GM13976 (cell line): ENCODE measurements around the gene SCD5.

ENCODE experiments used
- DNase-seq: peaks from one replicate; pipeline ENCODE4 v3.0.0; 2012; ENCODE audit warnings: low spot score
- in situ Hi-C: fragments of 300-500 bp; cut with MboI; formaldehyde crosslinking; loops from one replicate; pipeline ENCODE4 v1.12.0; 2022; ENCODE audit warnings: low sequenced_read_pairs, mixed read lengths, inconsistent platforms; ENCODE audit not compliant: unreplicated experiment
- TF ChIP-seq, protein P1 (sequence below): IDR thresholded peaks from 2 replicates; pipeline ENCODE4 v1.5.1; 2012; ENCODE audit warnings: borderline replicate concordance, mild to moderate bottlenecking; ENCODE audit not compliant: insufficient read depth; ENCODE audit errors: extremely low read depth, missing control alignments, control extremely low read depth

Gene SCD5

DNA sequence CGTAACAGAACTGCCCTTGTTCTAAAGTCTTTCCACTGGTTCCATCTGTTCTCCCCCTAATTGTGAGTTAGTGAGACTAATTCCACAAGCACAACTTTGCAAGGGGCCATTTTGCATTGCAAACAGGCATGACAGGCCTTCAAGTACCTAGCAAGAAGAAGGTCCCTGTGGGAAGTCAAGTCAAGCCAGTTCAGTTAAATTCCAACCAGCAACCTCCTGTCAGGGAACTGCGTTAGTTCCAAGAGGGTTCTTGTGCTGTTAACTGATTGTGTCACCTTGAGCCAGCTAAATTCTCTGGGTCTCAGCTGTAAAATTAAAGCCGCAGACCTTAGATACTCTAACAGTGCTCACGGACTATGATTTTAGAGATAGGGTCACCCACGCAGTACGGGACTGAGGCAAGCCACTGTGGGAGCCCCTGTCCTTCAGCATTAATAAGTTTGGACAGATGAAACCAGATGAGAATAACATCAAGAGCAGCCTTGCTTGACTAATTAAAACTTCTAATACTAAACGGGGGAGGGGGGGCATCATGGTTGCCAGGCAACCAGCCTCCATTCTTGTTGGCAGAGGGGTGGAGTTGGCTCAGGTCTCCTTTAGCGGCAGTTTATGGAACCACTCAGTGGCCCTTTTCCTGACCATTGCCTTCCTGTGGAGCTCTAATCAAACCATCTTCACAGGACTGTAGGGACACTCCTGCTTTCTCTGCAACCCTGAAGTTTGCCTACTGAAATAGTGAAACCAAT, 212.7 kb downstream of the SCD5 start:
- DNase-seq = no peak
- TF ChIP-seq, protein P1, sequence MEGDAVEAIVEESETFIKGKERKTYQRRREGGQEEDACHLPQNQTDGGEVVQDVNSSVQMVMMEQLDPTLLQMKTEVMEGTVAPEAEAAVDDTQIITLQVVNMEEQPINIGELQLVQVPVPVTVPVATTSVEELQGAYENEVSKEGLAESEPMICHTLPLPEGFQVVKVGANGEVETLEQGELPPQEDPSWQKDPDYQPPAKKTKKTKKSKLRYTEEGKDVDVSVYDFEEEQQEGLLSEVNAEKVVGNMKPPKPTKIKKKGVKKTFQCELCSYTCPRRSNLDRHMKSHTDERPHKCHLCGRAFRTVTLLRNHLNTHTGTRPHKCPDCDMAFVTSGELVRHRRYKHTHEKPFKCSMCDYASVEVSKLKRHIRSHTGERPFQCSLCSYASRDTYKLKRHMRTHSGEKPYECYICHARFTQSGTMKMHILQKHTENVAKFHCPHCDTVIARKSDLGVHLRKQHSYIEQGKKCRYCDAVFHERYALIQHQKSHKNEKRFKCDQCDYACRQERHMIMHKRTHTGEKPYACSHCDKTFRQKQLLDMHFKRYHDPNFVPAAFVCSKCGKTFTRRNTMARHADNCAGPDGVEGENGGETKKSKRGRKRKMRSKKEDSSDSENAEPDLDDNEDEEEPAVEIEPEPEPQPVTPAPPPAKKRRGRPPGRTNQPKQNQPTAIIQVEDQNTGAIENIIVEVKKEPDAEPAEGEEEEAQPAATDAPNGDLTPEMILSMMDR = no peak
- in situ Hi-C loops = no loop called here

DNA sequence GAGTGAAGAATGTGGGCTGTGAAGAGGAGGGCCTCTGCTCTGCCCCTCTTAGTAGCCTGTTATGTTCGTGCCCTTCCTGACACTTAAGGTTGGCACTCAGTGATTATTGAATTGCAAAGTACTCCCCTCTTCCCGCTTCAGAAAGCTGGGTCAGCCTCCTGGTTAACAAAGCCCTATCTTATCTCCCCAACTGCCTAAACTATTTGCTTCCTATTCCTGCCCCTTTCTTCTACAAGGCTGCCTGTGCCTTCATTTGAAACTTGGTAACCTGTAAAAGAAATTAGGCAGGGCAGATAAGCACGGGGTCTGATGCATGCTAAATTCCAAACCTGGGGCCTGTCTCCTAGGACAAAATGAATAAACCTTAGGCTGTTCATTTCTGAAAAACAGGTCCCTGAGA, 213.7 kb downstream of the SCD5 start:
- in situ Hi-C loops = no loop called here
- no peak for DNase-seq
- TF ChIP-seq, protein P1 = no peak

DNA sequence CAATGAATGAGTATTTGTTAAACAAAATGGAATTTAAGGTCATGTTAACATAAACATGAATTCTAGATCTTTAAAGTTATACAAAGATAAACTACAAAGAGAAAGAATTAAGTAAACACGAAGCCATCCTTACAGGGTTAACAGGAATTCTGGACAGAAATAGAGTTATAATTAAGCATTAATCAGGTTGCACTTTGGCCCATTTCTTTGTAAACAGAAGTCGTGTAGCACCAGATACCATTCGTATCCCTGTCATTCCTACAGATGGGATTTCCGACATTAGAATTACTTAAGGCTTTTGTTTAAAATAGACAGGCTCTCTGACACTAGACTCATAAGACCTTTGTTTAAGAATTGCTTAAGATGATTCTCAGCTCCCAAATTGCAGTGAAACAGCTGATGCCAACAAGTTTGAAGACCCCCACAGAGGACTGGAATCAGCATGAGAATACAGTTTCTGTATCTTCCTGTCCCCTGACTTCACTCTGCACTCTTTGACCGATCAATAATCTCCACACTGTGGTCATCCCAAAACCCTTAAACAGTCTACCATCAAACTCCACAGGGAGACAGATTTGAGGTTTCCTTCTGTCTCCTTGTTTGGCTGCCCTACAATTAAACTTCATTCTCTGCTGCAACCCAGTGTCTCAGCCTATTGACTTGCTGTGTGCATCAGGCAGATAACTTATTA, 214.6 kb downstream of the SCD5 start:
- no peak for DNase-seq
- TF ChIP-seq, protein P1 = no peak

DNA sequence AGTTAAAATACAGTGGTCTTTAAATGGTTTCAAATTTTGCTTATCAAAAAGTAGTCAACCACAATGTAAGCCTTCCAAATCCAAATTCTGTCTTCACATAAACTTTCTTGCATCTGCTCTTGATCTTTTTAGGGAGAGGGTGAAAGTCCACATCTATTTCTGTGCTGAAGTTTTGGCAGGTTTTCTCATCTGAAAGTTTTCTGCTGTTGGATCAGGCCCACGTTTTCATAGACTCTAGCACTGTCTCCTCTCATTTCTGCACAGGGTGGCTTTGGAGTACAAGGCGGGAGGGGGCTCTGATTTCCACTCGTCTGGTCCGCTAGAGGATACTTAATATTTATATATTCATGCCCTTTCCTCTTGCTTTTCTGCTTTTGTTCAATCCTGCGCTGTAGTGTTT, 218.7 kb downstream of the SCD5 start:
- in situ Hi-C loops = no loop called here
- TF ChIP-seq, protein P1 = no peak
- DNase-seq = no peak

More for the DNA sequence above, 214.6 kb downstream of the SCD5 start:
- in situ Hi-C loops = no loop called here
